WTC11 (cell line): ENCODE data around the gene NEURL1. TPM values are rescaled to one million over a fixed set of nuclear protein-coding genes. Genes with fewer than 3 reads are reported as not detected.

Source experiments
- ATAC-seq: fragments of 200-7000 bp; cut with Tn5 transposase; 2 replicates; pipeline ENCODE4 v1.10.0; 2021; ENCODE audit warnings: mild to moderate bottlenecking, moderate library complexity
- CTCF ChIA-PET: fragments of 300-600 bp; sonication (Branson Sonifier 250); formaldehyde crosslinking; loops from one replicate; lab custom pipeline; 2021; ENCODE audit warnings: antibody characterized with exemption; lab: Charles Lee
- POLR2A ChIA-PET: fragments of 350-600 bp; sonication (Branson Sonifier 250); formaldehyde crosslinking; loops from one replicate; lab custom pipeline; 2021; ENCODE audit warnings: antibody characterized with exemption; lab: Charles Lee
- DNase-seq: peaks from one replicate; pipeline ENCODE4 v3.0.0; 2021; ENCODE audit warnings: low spot score
- H3K27ac Mint-ChIP-seq: 2 replicates; pipeline ENCODE4 v1.8.0; 2021; ENCODE audit warnings: mixed read lengths
- H3K27me3 Mint-ChIP-seq: 2 replicates; pipeline ENCODE4 v1.8.0; 2021; ENCODE audit warnings: low read depth, mild to moderate bottlenecking, moderate library complexity, mixed read lengths
- H3K36me3 Mint-ChIP-seq: 2 replicates; pipeline ENCODE4 v1.8.0; 2021; ENCODE audit warnings: mixed read lengths
- H3K4me1 Mint-ChIP-seq: 2 replicates; pipeline ENCODE4 v1.8.0; 2022; ENCODE audit warnings: mixed read lengths
- H3K4me3 Mint-ChIP-seq: 2 replicates; pipeline ENCODE4 v1.8.0; 2021; ENCODE audit warnings: mild to moderate bottlenecking, moderate library complexity, mixed read lengths
- H3K9me3 Mint-ChIP-seq: 2 replicates; pipeline ENCODE4 v1.8.0; 2021; ENCODE audit warnings: mixed read lengths
- CDX4 ChIP-seq: fragments of 250-450 bp; sonication (Bioruptor Pico); IDR thresholded peaks from 2 replicates; pipeline ENCODE4 v1.9.0; 2021; ENCODE audit warnings: moderate library complexity, mild to moderate bottlenecking, inconsistent platforms, borderline replicate concordance
- E2F4 ChIP-seq: sonication (generic); formaldehyde crosslinking; IDR thresholded peaks from 2 replicates; pipeline ENCODE4 v1.8.1; 2022; ENCODE audit warnings: low read depth, mild to moderate bottlenecking, moderate library complexity, missing genetic modification reagents, borderline replicate concordance
- HMGA2 ChIP-seq: fragments of 250-450 bp; sonication (Bioruptor Pico); IDR thresholded peaks from 2 replicates; pipeline ENCODE4 v1.4.0; 2021; ENCODE audit warnings: mild to moderate bottlenecking, moderate library complexity
- HMGXB4 ChIP-seq: sonication (generic); formaldehyde crosslinking; IDR thresholded peaks from 2 replicates; pipeline ENCODE4 v1.8.1; 2023; ENCODE audit warnings: mild to moderate bottlenecking, moderate library complexity, missing genetic modification reagents
- IRF1 ChIP-seq: sonication (generic); formaldehyde crosslinking; IDR thresholded peaks from 2 replicates; pipeline ENCODE4 v1.8.0; 2023; ENCODE audit warnings: missing genetic modification reagents
- JAZF1 ChIP-seq: fragments of 250-450 bp; sonication (Bioruptor Pico); IDR thresholded peaks from 2 replicates; pipeline ENCODE4 v1.9.0; 2021; ENCODE audit warnings: moderate library complexity, mild to moderate bottlenecking, inconsistent platforms
- PRRX2 ChIP-seq: fragments of 250-450 bp; sonication (Bioruptor Pico); IDR thresholded peaks from 2 replicates; pipeline ENCODE4 v1.8.0; 2021; ENCODE audit warnings: mild to moderate bottlenecking
- RELA ChIP-seq: sonication (generic); formaldehyde crosslinking; IDR thresholded peaks from 2 replicates; pipeline ENCODE4 v1.8.1; 2022; ENCODE audit warnings: missing genetic modification reagents, mild to moderate bottlenecking, borderline replicate concordance
- ZNF532 ChIP-seq: fragments of 250-450 bp; sonication (Bioruptor Pico); IDR thresholded peaks from 2 replicates; pipeline ENCODE4 v1.9.0; 2021; ENCODE audit warnings: mild to moderate bottlenecking, borderline replicate concordance
- total RNA-seq: library from RNA; stranded (reverse); gene quantifications from 3 replicates; pipeline ENCODE4 v1.2.3, GENCODE V29; 2021

Gene NEURL1
- total RNA-seq, 1 experiment from 2014 or later: 1.2 TPM

GRCh38 chr10:103552856-103553742 is 59.6 kb downstream of the NEURL1 start:
- no peak overlapping the region for H3K4me3 Mint-ChIP-seq
- 0 out of 2 replicates have a peak, but pooled peaks cover 3% of the 10 kb centered on the region for H3K4me1 Mint-ChIP-seq
- no peak overlapping the region for H3K27ac Mint-ChIP-seq
- ChIA-PET POLR2A (no interaction called here), CTCF (interaction anchor here (0.6 to 2.7 kb wide), 5 partner anchors 10 to 67 kb away, joined by 3 to 21 read pairs (median 3); no protein-coding TSS in a partner anchor)
- TF ChIP-seq CDX4 (no peak), HMGXB4 (CRISPR knock-in tag) (no peak), ZNF532 (CRISPR knock-in tag) (no peak), E2F4 (CRISPR knock-in tag) (no peak), JAZF1 (CRISPR knock-in tag) (no peak), RELA (CRISPR knock-in tag) (no peak), PRRX2 (no peak)
- DNase-seq: no peak
- peaks cover 26% of the 10 kb centered on the region for H3K27me3 Mint-ChIP-seq
- no peak for ATAC-seq
- no peaks in the 10 kb centered on the region for H3K9me3 Mint-ChIP-seq
- H3K36me3 Mint-ChIP-seq: no peaks in the 10 kb centered on the region

GRCh38 chr10:103553743-103554487 is 60.4 kb downstream of the NEURL1 start:
- DNase-seq: no peak
- peaks cover 26% of the 10 kb centered on the region for H3K27me3 Mint-ChIP-seq
- H3K36me3 Mint-ChIP-seq: no peaks in the 10 kb centered on the region
- no peak overlapping the region for H3K4me3 Mint-ChIP-seq
- H3K27ac Mint-ChIP-seq: no peak overlapping the region
- TF ChIP-seq HMGA2 (CRISPR knock-in tag) (no peak), IRF1 (CRISPR knock-in tag) (no peak)
- no peaks in the 10 kb centered on the region for H3K9me3 Mint-ChIP-seq
- ChIA-PET POLR2A (no interaction called here), CTCF (interaction anchor here (0.9 to 2.7 kb wide), 5 partner anchors 11 to 132 kb away, joined by 3 to 21 read pairs (median 8); no protein-coding TSS in a partner anchor)
- H3K4me1 Mint-ChIP-seq: 0 out of 2 replicates have a peak, but pooled peaks cover 3% of the 10 kb centered on the region
- no peak for ATAC-seq
